ENCODE measurements around the gene HELZ2.

Gene HELZ2

DNA sequence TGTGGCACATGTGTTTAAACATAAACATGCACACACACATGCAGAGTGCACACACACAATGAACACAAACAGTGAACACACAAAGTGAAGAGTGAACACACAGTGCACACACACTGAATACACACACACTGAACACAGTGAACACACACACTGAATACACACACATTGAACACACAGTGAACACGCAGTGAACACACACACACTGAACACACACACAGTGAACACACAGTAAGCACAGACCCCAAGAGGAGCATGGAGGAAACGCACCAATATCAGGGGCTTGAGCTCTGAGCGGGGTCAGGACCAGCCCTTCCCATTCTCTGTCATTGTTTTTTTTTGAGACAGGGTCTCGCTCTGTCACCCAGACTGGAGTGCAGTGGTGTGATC is 17.1 kb upstream of the HELZ2 start:
- TF ChIP-seq FOXP2 (optimal IDR thresholded peaks at IDR 0.05; ENCODE audit: borderline replicate concordance, extremely low read depth, extremely low read length, insufficient read depth): no peak
- no peak for TF ChIP-seq POLR2AphosphoS5 (IDR thresholded peaks at IDR 0.05; ENCODE audit: low read depth, low read length)
- TF ChIP-seq, protein P1, sequence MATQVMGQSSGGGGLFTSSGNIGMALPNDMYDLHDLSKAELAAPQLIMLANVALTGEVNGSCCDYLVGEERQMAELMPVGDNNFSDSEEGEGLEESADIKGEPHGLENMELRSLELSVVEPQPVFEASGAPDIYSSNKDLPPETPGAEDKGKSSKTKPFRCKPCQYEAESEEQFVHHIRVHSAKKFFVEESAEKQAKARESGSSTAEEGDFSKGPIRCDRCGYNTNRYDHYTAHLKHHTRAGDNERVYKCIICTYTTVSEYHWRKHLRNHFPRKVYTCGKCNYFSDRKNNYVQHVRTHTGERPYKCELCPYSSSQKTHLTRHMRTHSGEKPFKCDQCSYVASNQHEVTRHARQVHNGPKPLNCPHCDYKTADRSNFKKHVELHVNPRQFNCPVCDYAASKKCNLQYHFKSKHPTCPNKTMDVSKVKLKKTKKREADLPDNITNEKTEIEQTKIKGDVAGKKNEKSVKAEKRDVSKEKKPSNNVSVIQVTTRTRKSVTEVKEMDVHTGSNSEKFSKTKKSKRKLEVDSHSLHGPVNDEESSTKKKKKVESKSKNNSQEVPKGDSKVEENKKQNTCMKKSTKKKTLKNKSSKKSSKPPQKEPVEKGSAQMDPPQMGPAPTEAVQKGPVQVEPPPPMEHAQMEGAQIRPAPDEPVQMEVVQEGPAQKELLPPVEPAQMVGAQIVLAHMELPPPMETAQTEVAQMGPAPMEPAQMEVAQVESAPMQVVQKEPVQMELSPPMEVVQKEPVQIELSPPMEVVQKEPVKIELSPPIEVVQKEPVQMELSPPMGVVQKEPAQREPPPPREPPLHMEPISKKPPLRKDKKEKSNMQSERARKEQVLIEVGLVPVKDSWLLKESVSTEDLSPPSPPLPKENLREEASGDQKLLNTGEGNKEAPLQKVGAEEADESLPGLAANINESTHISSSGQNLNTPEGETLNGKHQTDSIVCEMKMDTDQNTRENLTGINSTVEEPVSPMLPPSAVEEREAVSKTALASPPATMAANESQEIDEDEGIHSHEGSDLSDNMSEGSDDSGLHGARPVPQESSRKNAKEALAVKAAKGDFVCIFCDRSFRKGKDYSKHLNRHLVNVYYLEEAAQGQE (IDR thresholded peaks at IDR 0.05; ENCODE audit: insufficient read depth in 1 of 2, low read depth in 2 of 2, low read length in 2 of 2): no peak
- TF ChIP-seq TAF1 (IDR thresholded peaks at IDR 0.05; ENCODE audit: borderline replicate concordance, insufficient read depth, low read length): no peak
- TF ChIP-seq SIN3A (IDR thresholded peaks at IDR 0.05; ENCODE audit: borderline replicate concordance, insufficient read depth, low read length): no peak

DNA sequence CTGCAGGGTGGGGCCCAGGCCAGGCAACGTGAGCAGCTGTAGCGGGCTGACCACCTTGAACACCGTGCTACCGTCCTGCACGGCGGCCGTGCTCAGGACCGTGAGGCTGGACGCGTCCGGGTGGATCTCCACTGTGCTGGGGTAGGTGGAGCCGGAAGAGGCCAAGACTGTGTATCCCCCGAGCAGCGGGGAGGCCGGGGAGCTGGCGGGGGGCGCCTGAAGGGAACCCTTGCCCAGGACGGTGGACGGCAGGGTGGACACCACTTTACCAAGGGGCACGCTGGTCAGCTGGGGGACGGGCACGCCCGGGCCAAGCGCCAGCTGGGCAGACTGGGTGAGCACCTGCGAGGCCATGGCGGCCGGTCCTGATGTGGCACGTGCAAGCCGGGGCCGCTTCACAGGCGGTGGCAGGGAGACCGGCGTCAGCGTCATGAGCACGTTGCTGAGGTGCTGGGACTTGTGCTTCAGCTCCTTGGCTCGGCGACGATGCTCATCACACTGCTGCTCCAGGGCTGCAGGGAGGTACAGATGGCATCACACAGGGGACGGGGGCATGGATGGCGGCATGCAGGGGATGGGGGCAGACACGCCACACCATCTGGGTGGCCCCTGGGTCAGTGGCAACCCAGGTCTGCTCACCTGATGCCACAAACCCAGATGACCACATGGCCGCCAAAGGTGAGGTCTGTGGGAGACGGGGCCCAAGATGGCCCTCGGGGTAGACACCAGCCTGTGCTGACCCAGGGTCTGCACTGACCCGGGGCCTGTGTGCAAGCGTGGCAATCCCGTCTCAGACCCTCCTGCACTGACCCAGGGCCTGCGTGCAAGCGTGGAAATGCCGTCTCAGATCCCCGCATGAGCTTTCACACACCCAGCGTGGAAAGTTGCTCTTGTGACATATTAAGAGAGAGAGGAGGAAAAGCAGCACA is 16.4 kb upstream of the HELZ2 start:
- TF ChIP-seq POLR2AphosphoS5 (IDR thresholded peaks at IDR 0.05; ENCODE audit: low read depth, low read length): no peak
- TF ChIP-seq, protein P1 (IDR thresholded peaks at IDR 0.05; ENCODE audit: insufficient read depth in 1 of 2, low read depth in 2 of 2, low read length in 2 of 2): no peak
- TF ChIP-seq FOXP2 (optimal IDR thresholded peaks at IDR 0.05; ENCODE audit: borderline replicate concordance, extremely low read depth, extremely low read length, insufficient read depth): no peak
- TF ChIP-seq SIN3A (IDR thresholded peaks at IDR 0.05; ENCODE audit: borderline replicate concordance, insufficient read depth, low read length): no peak
- TF ChIP-seq TAF1 (IDR thresholded peaks at IDR 0.05; ENCODE audit: borderline replicate concordance, insufficient read depth, low read length): no peak

DNA sequence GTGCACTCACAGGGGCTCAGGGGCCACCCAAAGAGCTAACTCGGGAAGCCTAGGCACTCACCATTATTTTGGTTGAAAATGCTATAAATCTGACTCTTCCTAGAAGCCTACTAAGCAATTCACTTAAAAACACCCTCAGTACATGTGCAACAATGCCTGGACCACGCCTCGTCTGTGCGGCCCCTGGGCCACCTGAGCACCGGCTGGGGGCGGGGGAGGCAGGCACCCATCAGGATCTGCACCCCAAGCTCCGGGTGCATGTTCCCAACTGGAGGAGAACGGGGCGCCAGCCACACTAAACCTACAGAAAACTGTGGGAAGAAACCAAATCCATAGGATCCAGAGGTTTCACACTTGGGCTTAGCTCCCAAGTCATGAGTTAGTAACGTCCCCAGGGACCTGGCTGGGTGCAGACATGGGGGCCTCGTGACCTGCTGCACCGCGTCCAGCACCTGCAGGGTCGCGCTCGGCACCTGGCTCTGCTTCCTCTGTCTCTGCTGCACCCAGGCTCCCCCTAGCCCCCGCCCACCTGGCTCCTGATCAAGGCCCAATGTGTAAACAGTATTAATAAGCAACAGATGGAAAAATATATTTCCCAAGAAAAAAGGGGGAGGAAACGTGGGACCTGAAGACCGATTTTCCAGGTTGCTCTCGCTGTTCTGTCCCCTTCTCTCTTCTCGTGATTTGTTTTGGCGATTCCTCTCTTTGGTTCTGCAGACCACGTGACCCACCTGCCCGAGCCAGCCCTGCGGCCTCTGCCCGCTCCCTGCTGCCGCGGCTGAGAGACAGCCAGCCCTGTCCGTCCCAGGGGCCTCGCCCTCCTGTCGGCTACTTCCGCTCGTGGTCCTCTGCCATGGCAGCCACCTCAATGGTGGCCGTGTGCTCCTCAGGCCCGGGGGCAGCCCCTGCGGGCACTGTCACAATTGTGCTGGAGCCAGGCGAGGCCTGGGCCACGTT is 15.5 kb upstream of the HELZ2 start:
- TF ChIP-seq, protein P1 (IDR thresholded peaks at IDR 0.05; ENCODE audit: insufficient read depth in 1 of 2, low read depth in 2 of 2, low read length in 2 of 2): no peak
- TF ChIP-seq TAF1 (IDR thresholded peaks at IDR 0.05; ENCODE audit: borderline replicate concordance, insufficient read depth, low read length): no peak
- no peak for TF ChIP-seq FOXP2 (optimal IDR thresholded peaks at IDR 0.05; ENCODE audit: borderline replicate concordance, extremely low read depth, extremely low read length, insufficient read depth)
- no peak for TF ChIP-seq SIN3A (IDR thresholded peaks at IDR 0.05; ENCODE audit: borderline replicate concordance, insufficient read depth, low read length)
- no peak for TF ChIP-seq POLR2AphosphoS5 (IDR thresholded peaks at IDR 0.05; ENCODE audit: low read depth, low read length)

DNA sequence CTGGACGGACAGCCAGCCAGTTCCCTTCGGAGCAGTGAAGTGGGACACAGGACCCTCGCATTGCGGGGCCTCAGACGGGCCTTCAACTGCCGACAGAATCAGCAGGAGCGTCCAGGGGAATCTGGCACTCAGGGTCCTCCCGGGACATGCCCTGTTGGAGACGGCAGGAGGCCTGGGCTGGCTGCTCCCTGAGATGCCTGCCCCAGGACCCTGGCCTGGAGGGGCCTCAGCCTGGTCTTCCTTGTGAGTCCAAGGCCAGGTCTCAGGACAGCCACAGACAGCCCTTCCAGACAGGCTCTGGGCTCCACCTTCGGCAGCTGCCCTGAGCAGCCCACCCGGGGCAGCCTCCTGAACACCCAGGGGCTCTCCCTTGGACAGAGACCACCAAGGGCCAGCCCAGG is 14.6 kb upstream of the HELZ2 start:
- TF ChIP-seq TAF1 (IDR thresholded peaks at IDR 0.05; ENCODE audit: borderline replicate concordance, insufficient read depth, low read length) (no peak), POLR2AphosphoS5 (IDR thresholded peaks at IDR 0.05; ENCODE audit: low read depth, low read length) (no peak), SIN3A (IDR thresholded peaks at IDR 0.05; ENCODE audit: borderline replicate concordance, insufficient read depth, low read length) (no peak), FOXP2 (optimal IDR thresholded peaks at IDR 0.05; ENCODE audit: borderline replicate concordance, extremely low read depth, extremely low read length, insufficient read depth) (no peak)
- TF ChIP-seq, protein P1 (IDR thresholded peaks at IDR 0.05; ENCODE audit: insufficient read depth in 1 of 2, low read depth in 2 of 2, low read length in 2 of 2): no peak

Measured in PFSK-1 (cell line).